GM19467 (cell line): ENCODE data around the gene MUC5AC.

Experiments used
- ATAC-seq: cut with Tn5 transposase; IDR thresholded peaks from one replicate; pipeline ENCODE4 v1.9.1; 2021; ENCODE audit warnings: mild to moderate bottlenecking, moderate library complexity; ENCODE audit not compliant: unreplicated experiment

The MUC5AC gene

DNA sequence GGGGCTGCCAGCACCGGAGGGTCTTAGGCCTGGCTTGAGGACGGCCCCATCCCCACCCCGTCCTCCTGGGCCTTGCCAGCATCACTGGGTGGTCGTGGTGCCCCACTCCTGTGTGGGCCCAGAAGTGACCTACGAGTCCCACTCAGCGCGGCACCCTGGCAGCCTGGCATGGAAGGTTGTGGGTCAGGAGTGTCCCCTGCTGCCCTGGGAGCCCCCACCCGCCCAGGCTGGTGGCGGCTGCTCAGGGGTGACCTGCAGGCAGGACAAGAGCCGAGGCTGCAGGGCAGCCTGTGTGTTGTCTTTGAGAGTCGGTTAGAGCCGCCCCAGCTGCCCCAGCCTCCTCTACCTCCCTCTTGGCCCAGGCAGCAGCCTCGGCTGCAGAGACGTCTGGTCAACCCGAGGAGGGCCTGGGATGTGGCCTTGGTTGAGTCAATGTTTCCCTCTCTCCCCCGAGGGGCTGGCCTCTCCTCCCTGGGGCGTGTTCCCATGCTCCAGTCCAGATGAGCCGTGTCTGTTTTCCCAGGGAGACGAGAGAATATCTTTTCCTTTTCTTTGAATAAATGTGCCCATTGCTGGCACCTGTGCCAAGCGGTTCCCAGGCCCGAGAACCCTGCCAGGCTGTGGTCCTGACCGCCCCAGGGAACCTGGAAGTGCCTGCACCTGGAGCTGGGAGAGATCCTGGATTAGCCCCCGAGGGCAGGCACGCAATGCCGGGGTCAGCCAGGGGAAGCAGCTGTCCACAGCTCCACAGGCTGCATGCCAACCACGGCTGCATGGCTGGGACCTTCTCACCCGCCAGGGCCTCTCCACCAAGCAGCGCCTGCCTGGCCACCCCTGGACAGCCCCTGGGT is 35.7 kb upstream of the MUC5AC start:
- ATAC-seq: no peak

DNA sequence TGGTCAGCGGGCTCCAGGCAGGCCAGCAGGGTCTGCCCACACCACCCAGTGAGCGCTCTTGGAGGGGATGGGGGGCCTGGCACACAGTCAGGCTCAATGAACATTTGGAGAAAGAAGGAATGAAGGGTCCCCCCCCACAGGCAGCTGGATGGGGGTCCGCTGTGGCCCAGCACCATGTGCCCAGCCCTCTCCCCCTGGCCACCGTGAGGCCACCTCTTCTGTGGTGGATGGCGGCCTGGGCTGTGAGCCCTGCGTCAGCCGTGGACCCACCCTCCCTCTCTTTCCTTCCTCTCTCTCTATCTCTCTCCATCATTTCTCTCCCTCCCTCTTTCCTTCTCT is 35.1 kb upstream of the MUC5AC start:
- ATAC-seq: no peak

DNA sequence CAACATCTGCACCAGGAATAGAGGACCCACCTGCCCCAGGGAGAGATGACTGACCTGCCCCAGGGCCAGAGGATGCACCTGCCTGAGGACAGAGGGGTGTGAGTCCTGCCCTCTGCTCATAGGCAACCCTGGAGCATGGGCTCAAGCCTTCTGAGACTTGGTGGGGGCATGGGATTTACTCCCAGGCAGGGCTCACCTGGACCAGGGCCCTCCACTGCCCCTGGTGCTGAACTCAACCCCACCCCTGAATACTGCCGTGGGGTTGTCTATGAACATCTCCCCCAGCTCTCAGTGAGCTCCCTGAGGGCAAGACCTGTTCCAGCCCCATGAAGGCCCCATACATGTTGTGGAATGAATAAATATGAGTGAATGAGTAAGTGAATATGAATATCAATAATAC is 33.8 kb upstream of the MUC5AC start:
- ATAC-seq: no peak

DNA sequence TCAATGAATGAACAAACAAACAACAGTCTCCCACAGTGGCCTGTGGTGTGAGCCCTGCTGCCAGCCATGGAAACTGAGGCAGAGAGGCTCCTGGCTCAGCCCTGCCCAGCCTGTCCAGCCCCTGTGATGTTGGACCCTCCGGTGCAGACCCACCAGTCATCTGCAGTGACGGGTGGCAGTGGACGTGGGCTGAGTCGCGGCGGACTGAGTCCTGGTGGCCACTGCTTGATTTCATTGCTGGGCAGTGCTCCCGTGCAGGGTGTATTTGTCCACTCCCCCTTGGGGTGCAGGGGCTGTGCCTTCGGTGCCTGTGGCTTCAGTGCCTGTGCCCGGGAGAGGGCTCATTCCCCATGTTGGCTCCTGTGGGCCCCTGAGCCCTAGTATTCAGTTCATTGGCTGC is 31.9 kb upstream of the MUC5AC start:
- ATAC-seq: no peak

DNA sequence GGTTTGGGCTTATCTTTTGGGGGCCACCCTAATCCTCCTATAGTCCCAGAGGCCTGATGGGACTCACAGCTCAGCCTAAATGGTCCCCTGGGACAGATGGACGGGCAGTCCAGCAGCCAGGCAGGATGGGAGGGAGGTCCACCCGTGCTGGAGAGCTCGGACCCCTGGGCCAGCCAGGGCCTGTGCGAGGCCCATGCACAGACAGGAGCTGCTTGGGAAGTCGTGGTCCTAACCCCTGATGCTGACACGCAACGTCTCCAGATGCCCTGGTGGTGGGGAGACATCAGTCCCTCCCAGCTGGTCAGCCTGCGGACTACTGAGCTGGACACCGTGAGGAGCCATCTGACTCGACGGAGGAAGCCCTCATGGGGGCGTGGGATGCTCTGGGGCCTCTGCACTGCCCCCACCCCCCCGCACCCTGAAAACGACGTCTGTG is 31.2 kb upstream of the MUC5AC start:
- no peak for ATAC-seq

DNA sequence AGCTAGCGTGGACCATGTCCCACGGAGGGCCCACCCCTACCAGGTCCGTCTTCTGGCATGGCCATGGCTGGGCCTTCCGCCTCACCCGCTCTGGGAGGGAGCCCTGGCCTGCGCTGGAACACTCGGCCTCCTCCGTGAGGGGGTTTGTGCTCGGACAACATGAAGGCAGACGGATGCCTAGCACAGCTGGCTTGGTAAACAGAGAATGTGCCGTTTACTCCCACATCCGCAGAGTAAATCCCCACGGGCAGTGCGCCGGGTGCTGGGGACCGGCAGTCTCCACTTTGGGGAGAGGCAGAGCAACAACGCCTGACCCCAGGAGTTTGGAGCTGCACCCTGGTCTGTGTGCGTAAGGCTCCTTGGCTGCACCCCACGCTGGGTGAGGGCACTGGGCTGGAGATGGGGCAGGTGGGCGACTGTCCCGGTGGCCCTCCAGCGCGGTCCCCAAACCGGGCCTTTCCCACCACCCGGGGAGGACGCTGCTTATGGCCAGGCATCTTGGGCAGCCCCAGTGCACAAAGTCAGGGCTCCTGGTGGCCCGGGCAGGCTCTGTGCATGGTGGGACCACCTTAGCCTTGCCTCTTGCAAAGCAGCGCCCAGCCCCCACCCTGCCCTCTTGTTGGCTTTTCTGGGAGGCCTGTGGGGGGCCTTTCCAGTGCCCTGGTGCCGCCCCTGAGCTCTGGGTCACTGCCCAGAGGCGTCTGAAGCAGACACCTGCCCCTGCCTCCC is 30.7 kb upstream of the MUC5AC start:
- ATAC-seq: no peak

DNA sequence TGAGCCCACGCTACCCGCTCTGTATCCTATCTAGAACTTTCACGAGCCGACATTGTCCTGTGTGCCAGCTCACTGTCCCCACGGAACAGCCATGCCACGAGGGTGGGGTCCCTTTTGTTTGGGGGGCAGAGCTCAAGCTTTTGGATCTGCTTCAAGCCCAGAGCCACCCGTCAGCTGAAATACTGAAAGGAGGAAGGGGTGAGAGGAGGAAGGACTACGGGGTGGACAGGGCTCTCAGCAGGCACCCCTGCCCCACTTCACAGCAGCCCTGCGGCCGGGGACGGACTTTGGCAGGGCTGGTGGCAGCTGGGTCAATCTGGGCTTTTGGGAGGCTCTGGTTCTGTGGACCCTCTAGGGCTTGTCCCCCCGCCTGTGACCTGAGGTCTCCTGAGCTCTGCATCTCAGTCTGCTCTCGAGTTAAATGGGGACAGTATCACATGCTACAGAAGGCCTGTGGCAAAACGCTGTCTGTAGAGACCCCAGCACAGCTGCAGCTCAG is 30.0 kb upstream of the MUC5AC start:
- no peak for ATAC-seq

DNA sequence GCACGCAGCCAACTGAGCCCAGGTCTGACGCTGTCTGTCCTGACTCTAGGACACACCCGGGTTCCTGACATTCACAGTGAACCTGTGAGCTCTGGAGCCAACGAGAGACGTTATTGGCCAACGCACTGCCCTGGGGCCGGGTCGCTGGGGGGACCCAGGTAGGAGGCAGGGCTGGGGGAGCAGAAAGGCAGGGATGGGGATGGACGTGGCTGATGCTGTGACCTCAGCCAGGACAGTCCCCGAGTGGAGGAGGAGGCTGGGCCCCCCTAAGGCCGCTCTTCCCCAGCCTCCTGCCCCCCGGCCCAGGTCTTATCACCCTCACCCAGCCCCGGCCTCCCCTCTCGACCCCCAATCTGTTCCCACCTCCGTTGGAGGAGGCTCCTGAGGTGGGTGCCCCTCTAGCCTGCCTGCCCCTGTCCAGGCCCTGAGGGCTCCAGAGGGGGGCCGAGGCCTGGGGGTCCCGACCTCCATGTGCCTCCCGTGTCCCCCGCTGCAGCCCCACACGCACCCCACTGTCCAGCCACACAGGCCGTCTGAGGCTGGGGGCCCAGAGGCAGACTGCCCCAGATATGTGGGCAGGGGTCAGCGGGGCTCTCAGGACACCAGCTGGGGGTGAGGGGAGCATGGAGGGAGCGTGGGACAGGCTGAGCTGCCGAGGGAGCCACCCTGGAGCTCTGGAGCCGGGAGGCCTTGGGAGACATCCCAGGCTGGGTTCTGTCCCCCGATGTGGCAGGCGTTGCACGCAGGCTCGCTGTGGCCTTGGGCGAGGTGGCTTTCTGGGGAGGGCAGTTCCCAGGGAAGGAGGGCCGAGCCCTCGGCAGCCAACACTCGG is 29.2 kb upstream of the MUC5AC start:
- ATAC-seq: no peak

DNA sequence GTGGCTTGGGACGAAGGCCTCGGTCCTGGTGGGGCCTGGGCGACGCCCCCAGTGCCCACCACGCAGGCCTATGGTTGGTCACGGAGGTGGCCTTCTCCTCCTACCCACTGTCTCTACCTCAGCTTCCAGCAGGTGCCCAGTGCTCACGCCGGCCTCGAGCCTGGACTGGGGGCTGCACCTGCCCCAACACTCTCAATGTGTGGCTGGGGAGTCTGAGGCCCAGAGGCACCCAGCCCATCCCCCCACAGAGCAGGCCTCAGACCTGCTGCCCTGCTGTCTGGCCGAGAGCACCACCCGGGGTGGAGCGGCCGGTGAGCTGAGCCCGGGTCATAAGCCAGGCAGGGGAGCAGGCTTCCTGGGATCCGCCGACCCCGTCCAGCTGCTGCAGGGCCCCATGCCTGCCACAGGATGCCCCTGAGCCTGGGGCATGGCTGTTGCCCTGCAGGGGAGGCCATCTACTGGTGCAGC is 28.6 kb upstream of the MUC5AC start:
- no peak for ATAC-seq

DNA sequence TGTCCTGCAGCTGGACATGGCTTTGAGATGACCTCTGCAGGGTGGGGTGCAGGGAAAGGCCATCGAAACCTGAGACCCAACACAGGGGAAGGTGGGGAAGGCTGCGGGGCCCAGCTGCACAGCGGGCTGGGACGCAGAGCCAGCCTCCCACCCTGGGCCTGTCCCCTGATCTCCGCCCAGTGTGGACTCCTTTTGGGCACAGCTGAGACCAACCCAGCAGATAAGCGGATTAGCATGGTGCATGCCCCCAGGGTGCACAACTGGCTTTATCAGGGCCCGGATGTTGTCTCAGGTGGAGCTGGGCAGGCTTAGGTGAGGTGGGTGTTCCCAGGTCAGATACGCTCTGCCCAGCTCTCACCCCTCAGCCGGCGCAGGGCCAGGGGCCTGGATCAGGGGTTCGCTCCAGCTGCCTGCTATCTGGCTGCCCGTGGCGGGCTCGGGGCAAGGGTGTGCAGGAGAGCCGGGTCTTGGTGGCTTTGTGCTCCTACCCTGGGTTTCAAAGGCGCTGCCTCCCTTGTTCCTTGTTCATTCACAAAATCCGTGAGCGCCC is 28.1 kb upstream of the MUC5AC start:
- no peak for ATAC-seq

DNA sequence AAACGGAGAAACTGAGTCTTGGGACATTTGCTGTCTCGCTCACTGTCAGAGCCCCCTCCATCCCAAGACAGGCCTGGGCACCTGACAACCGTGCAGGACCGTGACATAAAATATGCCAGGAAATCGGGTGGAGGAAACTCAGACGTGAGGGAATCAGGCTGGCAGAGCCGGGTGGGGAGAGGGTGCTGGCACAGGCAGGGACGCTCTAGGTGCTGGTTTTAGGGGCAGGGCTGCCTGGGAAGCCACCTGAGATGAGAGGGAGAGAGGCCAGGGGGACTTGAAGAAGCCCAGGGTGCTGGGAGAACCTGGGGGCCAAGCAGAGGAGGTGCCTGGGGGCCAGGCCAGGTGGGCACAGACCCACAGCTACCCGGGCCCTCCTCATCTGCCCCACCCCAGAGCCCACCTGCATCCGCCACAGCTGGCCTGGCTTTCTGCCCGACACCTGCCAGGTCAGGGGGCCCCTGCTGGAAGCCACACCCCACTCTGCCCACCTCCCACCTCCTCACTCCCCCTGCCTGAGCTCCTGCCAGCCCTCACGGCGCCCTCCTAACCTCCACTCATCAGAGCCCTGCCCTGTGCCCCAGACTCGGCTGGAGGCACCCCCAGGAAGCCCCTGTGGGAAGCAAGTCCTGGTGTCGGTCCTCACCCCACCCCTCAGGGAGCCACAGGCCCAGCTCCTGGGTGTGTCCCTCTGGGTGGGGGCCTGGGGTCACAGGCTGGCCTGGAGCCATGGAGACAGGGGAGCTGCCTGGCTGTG is 27.3 kb upstream of the MUC5AC start:
- no peak for ATAC-seq

DNA sequence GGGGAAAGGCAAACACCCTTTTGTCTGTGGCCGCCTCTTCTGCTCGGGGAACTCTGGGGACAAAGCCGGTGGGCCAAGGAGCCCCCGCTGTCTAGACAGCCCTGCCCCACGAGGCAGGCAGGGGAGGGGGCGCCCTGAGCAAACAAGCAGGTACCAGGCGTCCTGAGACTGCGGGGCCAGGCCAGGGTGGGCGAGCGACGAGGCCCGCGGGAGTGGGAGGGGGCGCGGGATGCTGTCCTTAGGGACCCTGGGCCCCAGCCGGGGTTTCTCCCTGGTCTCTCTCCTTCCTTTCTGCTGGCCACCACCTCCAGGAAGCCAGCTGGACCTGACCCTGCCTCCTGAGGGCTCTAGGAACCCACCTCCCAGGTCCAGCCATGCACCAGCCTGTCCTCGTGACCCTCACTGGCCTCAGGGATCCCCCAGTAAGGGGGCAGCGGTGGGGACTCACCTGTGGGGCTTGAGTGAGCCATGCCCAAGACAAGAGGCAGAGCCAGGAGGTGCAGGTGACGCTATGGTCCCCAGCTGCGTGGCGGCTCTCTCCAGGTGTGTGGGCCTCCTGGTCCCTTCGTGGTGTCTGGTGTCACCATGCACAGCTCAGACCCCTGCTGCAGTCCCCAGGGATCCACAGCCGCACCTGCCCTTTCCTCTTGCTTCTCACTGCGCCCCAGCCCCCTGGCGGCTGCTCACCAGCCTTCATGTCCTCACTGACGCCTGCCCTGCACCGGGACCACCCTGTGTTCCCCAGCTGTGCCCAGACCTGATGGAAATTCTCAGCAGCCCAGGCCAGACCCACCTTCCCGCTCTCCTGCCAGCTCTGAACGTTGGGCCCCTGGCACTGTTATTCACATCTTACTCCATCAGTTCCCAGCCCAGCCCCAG is 26.5 kb upstream of the MUC5AC start:
- ATAC-seq: no peak

DNA sequence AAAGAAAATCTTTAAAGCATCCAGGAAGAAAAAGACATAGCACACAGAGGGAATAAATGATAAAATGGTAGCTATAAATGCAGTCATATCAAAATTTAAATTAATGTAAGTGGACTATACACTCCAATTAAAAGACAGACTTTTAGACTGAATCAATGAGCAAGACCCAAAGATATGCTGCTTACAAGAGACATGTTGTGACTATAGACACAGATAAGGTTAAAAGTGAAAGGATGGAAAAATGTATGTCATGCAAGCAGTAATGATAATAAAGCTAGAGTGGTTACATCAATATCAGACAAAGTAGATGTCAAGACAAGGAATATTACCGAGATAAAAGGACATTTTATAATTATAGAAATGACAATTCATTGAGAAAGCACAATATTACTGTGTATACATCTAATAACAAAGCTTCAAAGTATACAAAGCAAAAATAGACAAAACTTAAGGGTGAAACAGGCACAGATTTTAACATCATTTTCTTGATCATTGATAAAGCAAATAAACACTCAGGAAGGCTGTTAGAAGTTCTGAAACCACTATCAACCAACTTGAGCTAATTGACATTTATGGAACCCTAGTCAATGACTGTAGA is 22.8 kb upstream of the MUC5AC start:
- ATAC-seq: no peak

DNA sequence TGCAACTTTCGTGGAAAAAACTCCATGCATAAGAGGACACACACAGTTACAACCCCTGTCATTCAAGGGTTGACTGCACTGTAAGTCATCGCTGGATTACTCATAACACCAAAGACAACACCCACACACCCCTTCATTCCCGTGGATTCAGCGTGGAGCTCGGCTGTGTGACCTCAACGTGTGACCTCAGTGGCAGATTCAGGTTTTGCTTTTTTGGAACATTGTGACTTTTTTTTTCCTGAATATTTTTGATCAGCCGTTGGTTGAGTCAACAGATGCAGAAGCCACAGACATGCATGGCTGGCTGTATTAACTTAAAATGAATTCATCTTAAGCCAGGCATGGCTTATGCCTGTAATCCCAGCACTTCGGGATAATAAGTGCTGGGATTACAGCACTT is 19.7 kb upstream of the MUC5AC start:
- no peak for ATAC-seq

DNA sequence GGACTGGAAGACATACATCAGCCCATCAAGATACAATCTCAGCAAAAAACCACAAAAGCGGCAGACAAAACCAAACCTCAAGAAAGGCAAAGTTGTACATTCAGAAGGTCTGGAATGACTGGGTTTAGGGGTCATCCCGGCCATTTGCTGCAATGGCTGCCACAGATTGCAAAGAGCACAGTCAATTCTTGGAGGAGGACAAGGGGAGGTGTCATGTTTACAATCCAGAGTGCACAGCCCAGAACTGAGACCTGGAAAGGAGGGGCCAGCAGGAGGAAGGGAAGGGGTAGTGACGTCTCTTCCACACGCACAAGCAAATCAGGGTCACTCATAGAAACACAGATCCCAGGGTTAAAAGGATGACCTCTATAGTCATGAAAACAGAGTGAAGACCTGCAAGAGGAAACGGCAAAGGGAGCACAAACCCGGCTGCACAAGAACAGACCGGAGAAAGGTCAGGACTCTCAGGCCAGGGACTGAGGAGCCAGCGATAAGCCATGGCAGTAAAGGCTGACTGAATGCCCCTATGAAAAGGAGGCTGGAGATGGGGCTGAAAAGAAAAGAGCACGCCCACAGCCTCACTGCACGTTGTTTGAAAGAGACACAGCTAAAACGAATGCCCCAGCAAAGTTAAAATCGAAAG is 18.2 kb upstream of the MUC5AC start:
- no peak for ATAC-seq

DNA sequence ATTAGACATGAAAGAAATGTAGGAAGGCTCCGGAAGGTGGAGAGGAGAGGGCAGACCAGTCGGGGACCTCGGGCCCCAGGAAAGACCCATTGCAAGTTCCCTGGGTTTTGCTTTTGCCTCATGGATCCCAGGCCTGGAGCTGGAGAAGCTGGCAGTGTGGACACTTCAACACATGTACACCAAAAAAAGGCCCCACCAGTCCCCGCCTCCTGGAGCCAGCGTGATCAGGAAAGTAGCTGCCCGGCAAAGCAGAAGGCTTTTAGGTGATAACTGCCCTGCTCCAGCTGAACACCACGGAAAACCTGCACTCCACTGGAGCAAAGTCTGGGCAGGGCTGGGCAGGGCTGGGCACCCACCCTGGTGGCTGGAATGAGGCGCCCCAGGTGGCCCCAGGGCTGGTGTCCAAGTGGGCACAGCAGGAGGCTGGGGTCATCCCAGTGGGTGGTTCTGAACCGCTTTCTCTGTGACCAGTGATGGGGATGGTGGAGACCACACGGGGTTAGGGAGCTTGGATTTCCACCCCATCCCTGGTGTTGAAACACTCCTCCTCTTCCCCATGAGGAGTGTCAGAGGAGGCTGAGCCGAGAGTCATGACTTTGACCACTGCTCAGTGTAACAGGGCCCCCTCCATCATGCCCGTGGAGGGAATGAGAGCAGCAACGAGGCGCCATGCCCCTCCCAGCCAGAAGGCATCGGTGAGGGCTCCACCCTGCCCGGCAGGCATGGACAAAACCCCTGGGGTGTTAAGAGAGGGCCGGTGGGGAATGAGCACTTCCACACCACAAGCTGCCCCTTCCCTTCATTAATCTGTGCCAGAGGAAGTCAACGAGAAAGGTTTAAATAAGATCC is 16.9 kb upstream of the MUC5AC start:
- no peak for ATAC-seq

DNA sequence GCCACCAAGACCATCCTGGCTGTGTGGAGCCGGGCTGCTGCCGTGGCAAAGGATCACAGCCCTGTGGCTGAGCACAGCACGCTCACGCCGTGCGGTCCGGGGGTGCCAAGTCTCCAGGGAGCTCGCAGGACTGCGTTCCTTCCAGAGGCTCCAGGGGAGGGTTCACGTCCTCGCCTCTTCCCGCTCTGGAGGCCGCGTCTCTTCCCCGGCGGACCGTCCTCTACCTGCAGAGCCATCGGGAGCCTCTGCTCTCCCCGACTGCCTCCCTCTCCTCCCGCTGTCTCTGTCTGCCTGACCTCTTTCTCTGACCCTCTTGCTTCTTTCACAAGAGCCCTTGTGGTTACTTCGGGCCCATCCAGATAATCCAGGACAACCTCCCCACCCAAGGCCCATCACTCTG is 11.4 kb upstream of the MUC5AC start:
- ATAC-seq: no peak

DNA sequence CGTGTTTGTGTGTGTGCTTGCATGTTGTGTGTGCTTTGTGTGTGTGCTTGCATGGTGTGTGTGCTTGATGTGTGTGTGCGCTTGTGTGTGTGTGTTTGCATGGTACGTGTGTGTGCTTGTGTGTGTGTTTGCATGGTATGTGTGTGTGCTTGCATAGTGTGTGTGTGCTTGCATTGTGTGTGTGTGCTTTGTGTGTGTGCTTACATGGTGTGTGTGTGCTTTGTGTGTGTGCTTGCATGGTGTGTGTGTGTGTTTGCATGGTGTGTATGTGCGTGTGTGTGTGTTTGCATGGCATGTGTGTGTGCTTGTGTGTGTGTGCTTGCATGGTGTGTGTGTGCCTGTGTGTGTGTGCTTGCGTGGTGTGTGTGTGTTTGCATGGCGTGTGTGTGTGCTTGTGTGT is 10.0 kb upstream of the MUC5AC start:
- no peak for ATAC-seq
